GM21515 (cell line): ENCODE data around the gene SUPT7L.
"Not testable (repeated sequence)": the region's sequence is repeated elsewhere in the genome, so short reads cannot be mapped to it uniquely, and the experiment has no call there.

ENCODE experiments used
- ATAC-seq: cut with Tn5 transposase; IDR thresholded peaks from one replicate; pipeline ENCODE4 v1.9.1; 2021; ENCODE audit not compliant: unreplicated experiment

Gene SUPT7L

DNA sequence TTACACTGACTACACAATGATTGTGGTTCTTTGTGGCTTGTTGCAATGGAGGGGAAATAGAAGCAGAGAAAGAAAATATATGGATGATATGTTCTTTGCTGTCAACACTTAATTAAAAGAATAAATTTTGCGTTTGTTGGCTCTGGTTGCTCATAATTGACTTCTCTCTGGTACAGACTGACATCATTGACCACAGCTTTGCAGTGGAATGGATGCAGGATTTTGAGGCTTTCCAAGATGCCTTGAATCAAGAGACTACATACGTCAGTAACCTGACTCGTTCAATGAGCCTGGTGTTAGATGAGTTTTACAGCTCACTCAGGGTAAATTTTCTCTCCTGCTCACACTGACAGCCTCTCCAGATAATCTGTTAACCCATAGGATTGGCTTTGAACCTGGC is 24.7 kb downstream of the SUPT7L start:
- ATAC-seq, result no peak

DNA sequence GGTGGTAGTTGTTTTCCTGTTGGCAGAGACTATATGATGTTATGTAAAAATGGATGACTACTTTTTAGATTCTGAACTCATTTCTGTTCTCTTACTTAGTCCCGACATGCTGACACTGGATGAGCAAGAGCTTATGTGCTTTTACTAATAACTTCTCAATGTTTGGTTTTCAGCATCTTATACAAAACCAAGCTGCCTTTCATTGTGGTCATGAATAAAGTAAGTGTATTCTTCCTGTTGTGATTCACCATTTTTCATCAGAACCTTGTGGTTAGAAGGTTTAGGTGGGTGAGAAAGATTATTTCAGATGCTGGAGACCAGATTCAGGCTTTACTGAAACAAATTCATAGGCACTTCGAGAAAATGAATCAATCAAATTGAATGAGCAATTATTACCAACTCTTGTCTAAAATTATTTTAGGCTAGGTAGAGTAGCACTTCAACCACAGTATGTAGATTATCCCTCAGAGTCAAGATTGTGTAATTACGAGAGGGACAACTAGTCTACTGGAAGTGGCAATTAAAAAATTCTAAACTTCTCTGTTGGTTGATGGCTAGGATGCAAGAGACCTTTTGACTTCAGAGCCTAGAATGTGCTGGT is 25.3 kb downstream of the SUPT7L start:
- no peak for ATAC-seq

- ATAC-seq, result no peak
These were observed 26.6 kb downstream of the SUPT7L start for GRCh38 chr2:27636766-27637165.

DNA sequence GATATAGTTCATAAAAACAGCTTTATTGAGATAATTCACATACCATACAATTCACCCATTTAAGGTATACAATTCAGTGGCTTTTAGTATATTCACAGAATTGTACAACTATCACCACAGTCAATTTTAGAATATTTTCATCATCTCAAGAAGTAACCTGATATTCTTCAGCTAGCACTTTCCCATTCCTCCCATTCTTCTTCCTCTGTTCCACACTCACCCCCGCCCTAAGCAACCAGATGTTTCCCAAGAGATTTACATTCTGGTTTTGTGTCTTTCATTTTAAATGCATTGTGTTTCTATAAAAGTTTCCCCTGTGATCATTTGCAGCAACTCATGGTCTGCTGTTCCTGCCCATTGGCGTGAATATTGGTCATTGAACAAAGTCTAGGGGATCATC is 29.1 kb downstream of the SUPT7L start:
- ATAC-seq, result no peak

DNA sequence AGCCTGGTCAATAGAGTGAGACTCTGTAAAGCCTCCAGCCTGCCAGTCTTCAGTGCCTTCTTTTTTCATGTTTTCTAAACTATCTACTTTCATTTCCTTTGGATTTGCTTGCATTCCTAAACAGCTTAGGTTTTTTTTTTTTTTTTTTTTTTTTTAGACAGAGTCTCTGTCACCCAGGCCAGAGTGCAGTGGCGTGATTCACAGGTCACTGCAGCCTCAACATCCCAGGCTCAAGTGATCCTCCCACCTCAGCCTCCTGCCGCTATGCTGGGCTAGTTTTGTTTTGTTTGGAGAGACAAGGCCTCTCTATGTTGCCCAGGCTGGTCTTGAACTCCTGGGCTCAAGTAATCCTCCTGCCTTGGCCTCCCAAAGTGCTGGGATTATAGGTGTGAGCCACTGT is 33.2 kb downstream of the SUPT7L start:
- not testable (repeated sequence) for ATAC-seq

GRCh38 chr2:27628767-27629709 is 34.4 kb downstream of the SUPT7L start, which contains the start of the genes CCDC121 and GPN1:
TSS of gene CCDC121 (minus strand) at chr2:27629012. CDS start at chr2:27627799, 1,213 bp downstream.
TSS of gene GPN1 (plus strand) at chr2:27629050. CDS start at chr2:27629059, 9 bp downstream.
- ATAC-seq, result peak; percentile 96

DNA sequence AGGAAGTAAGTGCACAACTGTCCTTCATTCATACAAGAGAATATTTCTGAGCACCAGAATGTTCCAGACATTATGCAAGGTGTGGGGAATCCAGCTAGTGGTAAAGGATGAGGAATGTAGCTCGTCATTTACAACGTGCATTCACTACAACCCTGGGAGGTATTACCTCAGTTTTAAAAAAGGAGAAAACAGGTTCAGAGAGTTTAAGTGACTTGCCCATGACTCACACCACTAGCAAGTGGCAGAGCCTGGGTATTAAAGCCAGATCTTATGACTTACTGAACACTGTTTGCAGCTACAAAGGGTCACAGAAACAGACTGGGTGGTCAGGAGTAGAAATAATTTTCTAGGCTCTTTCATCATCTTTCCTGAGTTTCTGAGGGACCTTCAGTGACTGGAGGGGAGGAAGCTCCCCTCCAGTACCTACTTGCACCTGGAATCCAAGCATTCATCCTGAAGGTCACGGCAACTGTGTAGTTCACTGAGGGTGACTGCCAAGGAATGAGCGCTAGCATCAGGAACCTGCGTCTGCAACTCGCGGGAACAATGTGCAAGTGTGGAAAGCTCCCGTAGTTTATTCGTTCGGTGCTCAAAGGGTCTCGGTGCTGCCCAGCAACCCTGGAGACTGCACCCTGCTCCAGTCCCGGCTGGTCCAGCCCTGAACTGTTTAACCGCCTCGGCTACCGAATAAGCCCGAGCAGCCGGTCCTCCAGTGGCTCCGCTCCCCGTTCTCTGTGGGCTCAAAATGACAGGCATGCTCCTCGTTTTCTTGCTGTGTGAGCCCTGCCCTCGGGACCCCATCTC is 35.2 kb downstream of the SUPT7L start:
- peak; percentile 23 for ATAC-seq

GRCh38 chr2:27626921-27627320 is 36.5 kb downstream of the SUPT7L start:
- ATAC-seq, result not testable (repeated sequence)

DNA sequence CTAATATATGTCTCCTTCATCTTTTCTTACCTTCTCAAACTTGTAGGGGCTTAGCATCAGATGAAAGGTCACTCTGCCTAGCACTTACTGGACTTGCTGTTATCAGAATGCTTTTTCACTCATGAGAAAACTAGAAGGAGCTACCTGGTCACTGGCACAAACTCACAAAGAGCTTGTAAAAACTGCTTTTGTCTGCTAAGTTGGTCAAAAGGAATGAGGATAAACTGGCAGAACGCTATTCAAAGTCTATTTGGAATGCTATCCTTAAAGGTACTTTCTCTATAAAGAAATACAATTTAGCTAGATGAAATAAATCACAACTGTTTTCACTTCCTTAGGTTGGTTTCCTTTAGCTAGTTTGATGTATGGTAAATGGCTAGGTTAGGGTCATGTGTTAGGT is 37.1 kb downstream of the SUPT7L start:
- not testable (repeated sequence) for ATAC-seq

DNA sequence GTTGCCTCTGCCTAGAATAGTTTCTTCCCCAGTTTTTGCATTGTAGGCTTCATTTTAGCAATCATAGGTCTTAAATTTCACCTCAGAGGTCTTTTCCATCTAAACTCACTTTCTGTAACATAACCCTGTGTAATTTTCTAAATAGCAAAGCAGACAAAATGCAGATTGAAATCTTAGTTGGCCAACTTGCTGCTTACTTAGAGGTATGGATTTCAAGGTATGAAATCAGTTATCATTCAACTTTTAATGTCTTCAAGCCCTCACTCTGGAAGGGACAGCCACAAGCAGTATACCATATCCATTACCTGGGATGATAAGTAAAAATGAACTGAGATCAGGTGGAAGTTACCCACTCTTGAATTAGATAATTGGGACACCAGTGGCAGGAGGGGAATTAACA is 38.5 kb downstream of the SUPT7L start:
- no peak for ATAC-seq

DNA sequence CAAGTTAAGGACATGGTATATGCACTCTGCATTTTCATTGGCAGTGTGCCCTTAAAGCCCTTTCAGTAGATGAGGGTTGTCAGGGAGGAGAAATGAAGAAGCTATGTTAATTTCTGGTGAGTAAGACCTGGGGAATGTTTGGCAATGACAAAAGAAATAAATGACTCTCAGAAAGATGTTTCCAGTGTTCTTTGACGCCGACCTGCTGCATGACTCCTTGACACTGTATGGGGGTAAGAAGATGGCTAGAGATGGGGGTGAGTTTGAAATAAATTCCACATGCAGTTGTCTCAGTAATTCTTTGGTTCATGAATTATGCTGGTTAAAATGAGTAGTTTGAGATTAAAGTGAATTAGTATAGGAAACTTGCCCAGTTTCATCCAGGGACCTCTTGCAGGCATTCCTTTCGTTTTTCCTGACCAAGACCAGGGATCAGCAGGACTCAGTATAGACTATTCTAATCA is 40.5 kb downstream of the SUPT7L start:
- no peak for ATAC-seq

- no peak for ATAC-seq
These were observed 41.9 kb downstream of the SUPT7L start for GRCh38 chr2:27621524-27621923.

- no peak for ATAC-seq
These were observed 48.1 kb downstream of the SUPT7L start for GRCh38 chr2:27615316-27615715.

- ATAC-seq, result no peak
These were observed 49.4 kb downstream of the SUPT7L start for GRCh38 chr2:27613985-27614384.

- ATAC-seq, result no peak
These were observed 56.8 kb downstream of the SUPT7L start for GRCh38 chr2:27606611-27607010.
